Keratinocyte (primary cell): Measurements from ENCODE around the gene MRPS12. TPM values are rescaled to one million over a fixed set of nuclear protein-coding genes. Genes with fewer than 3 reads are reported as not detected.

Experiments used
- DNase-seq: peaks from one replicate; pipeline ENCODE4 v3.0.0-alpha.2; 2011; ENCODE audit warnings: low read depth, missing footprints, low spot score
- FAIRE-seq: peaks from 2 replicates; lab custom pipeline; 2011; peaks lifted over from hg19 to GRCh38; lab: Jason Lieb, UNC
- H2AFZ ChIP-seq: 2 replicates; pipeline ENCODE4 v1.6.0; 2012; ENCODE audit warnings: low read length, control low read depth, inconsistent platforms; ENCODE audit not compliant: control insufficient read depth
- H3K27ac ChIP-seq: 2 replicates; pipeline ENCODE4 v1.5.1; 2011; ENCODE audit warnings: low read length; ENCODE audit not compliant: control insufficient read depth, insufficient read depth
- H3K27me3 ChIP-seq: 3 replicates; pipeline ENCODE4 v1.6.0; 2011; ENCODE audit warnings: low read length; ENCODE audit not compliant: control insufficient read depth, insufficient read depth; ENCODE audit errors: extremely low read depth
- H3K36me3 ChIP-seq, 2 experiments: 2 replicates in 1 of 2; 3 replicates in 1 of 2; pipeline ENCODE4 v1.5.1; 2011; ENCODE audit warnings: low read length in 2 of 2, mild to moderate bottlenecking in 1 of 2; ENCODE audit not compliant: control insufficient read depth in 2 of 2, insufficient read depth in 2 of 2; ENCODE audit errors: extremely low read depth in 1 of 2
- H3K4me1 ChIP-seq: 3 replicates; pipeline ENCODE4 v1.5.1; 2011; ENCODE audit warnings: low read length; ENCODE audit not compliant: control insufficient read depth, insufficient read depth; ENCODE audit errors: extremely low read depth
- H3K4me2 ChIP-seq: 3 replicates; pipeline ENCODE4 v1.6.0; 2011; ENCODE audit warnings: low read depth, low read length; ENCODE audit not compliant: control insufficient read depth, insufficient read depth; ENCODE audit errors: extremely low read depth
- H3K4me3 ChIP-seq, 3 experiments: fragments of 200-600 bp in 1 of 3; sonication (generic) in 1 of 3; 2 replicates in 2 of 3; 3 replicates in 1 of 3; pipeline ENCODE4 v1.5.1; 2011 to 2016; ENCODE audit warnings: low read length in 3 of 3, mild to moderate bottlenecking in 3 of 3, control low read depth in 2 of 3, inconsistent platforms in 1 of 3, low read depth in 1 of 3, mixed read lengths in 1 of 3, mixed run types in 1 of 3, moderate library complexity in 1 of 3; ENCODE audit not compliant: control insufficient read depth in 2 of 3, insufficient read depth in 2 of 3; ENCODE audit errors: extremely low read depth in 1 of 3
- H3K79me2 ChIP-seq: 2 replicates; pipeline ENCODE4 v1.6.0; 2012; ENCODE audit warnings: low read length; ENCODE audit not compliant: control insufficient read depth, insufficient read depth
- H3K9ac ChIP-seq: 3 replicates; pipeline ENCODE4 v1.6.0; 2011; ENCODE audit warnings: low read length; ENCODE audit not compliant: control insufficient read depth, insufficient read depth; ENCODE audit errors: extremely low read depth
- H3K9me1 ChIP-seq: 3 replicates; pipeline ENCODE4 v1.6.0; 2011; ENCODE audit warnings: low read length; ENCODE audit not compliant: control insufficient read depth, insufficient read depth; ENCODE audit errors: extremely low read depth
- H3K9me3 ChIP-seq: 2 replicates; pipeline ENCODE4 v1.5.1; 2012; ENCODE audit warnings: low read depth, low read length; ENCODE audit not compliant: control insufficient read depth
- H4K20me1 ChIP-seq: 3 replicates; pipeline ENCODE4 v1.6.0; 2011; ENCODE audit warnings: low read length; ENCODE audit not compliant: control insufficient read depth, insufficient read depth; ENCODE audit errors: extremely low read depth
- EZH2 ChIP-seq: IDR thresholded peaks from one replicate; pipeline ENCODE4 v1.6.1; 2012; ENCODE audit warnings: inconsistent platforms, mild to moderate bottlenecking, low read length, moderate library complexity
- dilution Hi-C: fragments of 300-500 bp; cut with MboI; formaldehyde crosslinking; loops from one replicate; pipeline ENCODE4 v1.7.0; 2020; ENCODE audit warnings: low sequenced_read_pairs; ENCODE audit not compliant: extremely low pct_ligation_motif_present
- polyA plus RNA-seq, 5 experiments: library from polyadenylated mRNA; depleted of rRNA in 3 of 5; stranded (reverse) in 3 of 5; stranded (forward) in 1 of 5; unstranded in 1 of 5; fragments of >200 nt; gene quantifications; 1 replicate in 1 of 5; 2 replicates in 3 of 5; 3 replicates in 1 of 5; pipeline versions ENCODE4 v1.2.1 to v1.2.3, GENCODE V29; 2011 to 2012; ENCODE audit warnings: missing spikeins in 2 of 5, low read depth in 1 of 5, low replicate concordance in 1 of 5
- TF ChIP-seq, protein P1 (sequence below), 3 experiments: IDR thresholded peaks in 1 of 3; conservative IDR thresholded peaks in 1 of 3; optimal IDR thresholded peaks in 1 of 3; 2 replicates in 2 of 3; 3 replicates in 1 of 3; pipeline versions ENCODE3 to v1.5.1; 2011; ENCODE audit warnings: low read length in 3 of 3, mild to moderate bottlenecking in 3 of 3, moderate library complexity in 2 of 3, control low read depth in 1 of 3, inconsistent platforms in 1 of 3; ENCODE audit not compliant: insufficient read depth in 2 of 3; ENCODE audit errors: extremely low read depth in 1 of 3

Gene MRPS12
- polyA plus RNA-seq, 1 donor (not counting 4 experiments of a cell fraction or from before 2014, with no cell fraction given) = 37.7 TPM

- Histone ChIP-seq H3K9me3 (no peaks in the 10 kb centered on the region), H4K20me1 (no peaks in the 10 kb centered on the region), H2AFZ (no peak overlapping the region), H3K36me3 (peaks cover 8% of the 10 kb centered on the region in 2 experiments), H3K27ac (no peak overlapping the region), H3K4me3 (no peak overlapping the region), H3K9ac (no peak overlapping the region), H3K79me2 (no peaks in the 10 kb centered on the region), H3K27me3 (no peaks in the 10 kb centered on the region), H3K9me1 (no peaks in the 10 kb centered on the region), H3K4me2 (no peak overlapping the region), H3K4me1 (no peaks in the 10 kb centered on the region)
- FAIRE-seq (no peak), DNase-seq (no peak)
- TF ChIP-seq EZH2 = no peak
- TF ChIP-seq, protein P1, sequence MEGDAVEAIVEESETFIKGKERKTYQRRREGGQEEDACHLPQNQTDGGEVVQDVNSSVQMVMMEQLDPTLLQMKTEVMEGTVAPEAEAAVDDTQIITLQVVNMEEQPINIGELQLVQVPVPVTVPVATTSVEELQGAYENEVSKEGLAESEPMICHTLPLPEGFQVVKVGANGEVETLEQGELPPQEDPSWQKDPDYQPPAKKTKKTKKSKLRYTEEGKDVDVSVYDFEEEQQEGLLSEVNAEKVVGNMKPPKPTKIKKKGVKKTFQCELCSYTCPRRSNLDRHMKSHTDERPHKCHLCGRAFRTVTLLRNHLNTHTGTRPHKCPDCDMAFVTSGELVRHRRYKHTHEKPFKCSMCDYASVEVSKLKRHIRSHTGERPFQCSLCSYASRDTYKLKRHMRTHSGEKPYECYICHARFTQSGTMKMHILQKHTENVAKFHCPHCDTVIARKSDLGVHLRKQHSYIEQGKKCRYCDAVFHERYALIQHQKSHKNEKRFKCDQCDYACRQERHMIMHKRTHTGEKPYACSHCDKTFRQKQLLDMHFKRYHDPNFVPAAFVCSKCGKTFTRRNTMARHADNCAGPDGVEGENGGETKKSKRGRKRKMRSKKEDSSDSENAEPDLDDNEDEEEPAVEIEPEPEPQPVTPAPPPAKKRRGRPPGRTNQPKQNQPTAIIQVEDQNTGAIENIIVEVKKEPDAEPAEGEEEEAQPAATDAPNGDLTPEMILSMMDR (optimal IDR thresholded peaks at IDR 0.05 in 1 of 3, IDR thresholded peaks at IDR 0.05 in 1 of 3, conservative IDR thresholded peaks at IDR 0.05 in 1 of 3; ENCODE audit: extremely low read depth in 1 of 3, insufficient read depth in 2 of 3, low read length in 3 of 3) = no peak
- dilution Hi-C loops = no loop called here
These were observed 12.2 kb upstream of the MRPS12 start for GRCh38 chr19:38918526-38918925.

DNA sequence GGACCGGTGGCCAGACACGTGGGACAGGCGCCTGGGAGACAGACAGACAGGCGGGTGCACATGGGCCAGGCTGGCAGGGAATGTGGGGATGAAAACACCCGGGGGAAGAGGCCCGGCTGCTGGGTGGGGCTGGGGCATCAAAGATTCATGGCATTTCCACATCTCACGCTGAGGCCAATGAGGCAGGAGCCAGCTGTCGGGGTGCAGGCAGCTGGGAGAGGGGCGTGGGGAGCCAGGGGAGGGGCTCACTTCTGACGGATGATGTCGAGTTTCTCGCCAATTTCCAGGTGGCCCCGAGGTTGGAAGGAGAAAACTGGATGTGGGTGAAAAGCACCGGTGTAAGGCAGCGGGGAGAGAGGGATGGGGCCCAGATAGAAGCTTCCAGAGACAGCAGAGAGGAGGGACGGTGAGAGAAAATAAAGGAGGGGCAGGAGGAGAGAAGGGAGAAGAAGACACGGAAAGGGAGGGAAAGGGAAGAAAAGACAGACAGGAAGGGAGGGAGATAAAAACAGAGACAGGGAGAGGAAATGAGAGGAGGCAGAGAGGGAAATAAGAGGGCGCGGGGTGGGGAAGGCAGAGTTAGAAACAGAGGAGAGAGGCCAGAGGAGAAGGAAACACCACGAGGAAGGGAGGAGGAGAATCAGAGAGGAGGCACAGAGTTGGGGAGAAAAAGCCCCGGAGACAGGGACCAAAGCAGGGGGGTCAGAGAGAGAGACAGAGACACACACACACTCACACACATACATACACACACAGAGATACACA, 10.7 kb upstream of the MRPS12 start:
- no peaks in the 10 kb centered on the region for H3K79me2 ChIP-seq
- no peaks in the 10 kb centered on the region for H3K9me3 ChIP-seq
- FAIRE-seq (no peak), DNase-seq (no peak)
- no peak for TF ChIP-seq EZH2
- TF ChIP-seq, protein P1 (optimal IDR thresholded peaks at IDR 0.05 in 1 of 3, IDR thresholded peaks at IDR 0.05 in 1 of 3, conservative IDR thresholded peaks at IDR 0.05 in 1 of 3; ENCODE audit: extremely low read depth in 1 of 3, insufficient read depth in 2 of 3, low read length in 3 of 3) = no peak
- H3K4me1 ChIP-seq = no peaks in the 10 kb centered on the region
- H4K20me1 ChIP-seq = no peaks in the 10 kb centered on the region
- no peaks in the 10 kb centered on the region for H3K9me1 ChIP-seq
- peaks cover 13 to 15% of the 10 kb centered on the region in 2 experiments for H3K36me3 ChIP-seq
- no peak overlapping the region for H3K27ac ChIP-seq
- no peak overlapping the region for H3K4me3 ChIP-seq
- H2AFZ ChIP-seq = no peak overlapping the region
- dilution Hi-C loops = no loop called here
- no peaks in the 10 kb centered on the region for H3K27me3 ChIP-seq
- H3K9ac ChIP-seq = no peak overlapping the region
- H3K4me2 ChIP-seq = no peak overlapping the region
